T-helper 17 cell (primary cell): ENCODE data around the gene NRG4. TPM values are rescaled to one million over a fixed set of nuclear protein-coding genes. Genes with fewer than 3 reads are reported as not detected.
A peak's percentile ranks its signal among the peaks of the same experiment; 100 is the strongest.
"Not testable (repeated sequence)": the region's sequence is repeated elsewhere in the genome, so short reads cannot be mapped to it uniquely, and the experiment has no call there.

Source experiments
- ATAC-seq: fragments of 150-1000 bp; cut with Tn5 transposase; 2 replicates; pipeline ENCODE4 v1.10.0; 2021; ENCODE audit warnings: mild to moderate bottlenecking, moderate library complexity
- DNase-seq, 3 donors: peaks; one replicate each; pipeline versions ENCODE4 v3.0.0 to v3.0.0-alpha.2; 2020 to 2021
- H3K9me3 ChIP-seq: one replicate; pipeline ENCODE4 v1.7.0; 2013; ENCODE audit warnings: low read length, mild to moderate bottlenecking; ENCODE audit not compliant: control insufficient read depth, poor library complexity, severe bottlenecking
- H3K27ac Mint-ChIP-seq: one replicate; pipeline ENCODE4 v1.8.0; 2022; ENCODE audit warnings: mild to moderate bottlenecking, moderate library complexity, mixed read lengths
- H3K27me3 Mint-ChIP-seq: one replicate; pipeline ENCODE4 v1.8.0; 2022; ENCODE audit warnings: mixed read lengths
- H3K36me3 Mint-ChIP-seq: one replicate; pipeline ENCODE4 v1.8.0; 2022; ENCODE audit warnings: low read depth, mixed read lengths
- H3K4me1 Mint-ChIP-seq: one replicate; pipeline ENCODE4 v1.8.0; 2022; ENCODE audit warnings: mild to moderate bottlenecking, mixed read lengths
- H3K4me3 Mint-ChIP-seq: one replicate; pipeline ENCODE4 v1.8.0; 2022; ENCODE audit warnings: mild to moderate bottlenecking, moderate library complexity, mixed read lengths
- total RNA-seq, 4 donors: library from RNA in 2 of 4; stranded (reverse) in 2 of 4; gene quantifications; one replicate each; pipeline ENCODE4 v1.2.3 and lab custom pipeline; 2022 to 2026

The NRG4 gene
- total RNA-seq, 2 donors from 2014 or later, result not detected

DNA sequence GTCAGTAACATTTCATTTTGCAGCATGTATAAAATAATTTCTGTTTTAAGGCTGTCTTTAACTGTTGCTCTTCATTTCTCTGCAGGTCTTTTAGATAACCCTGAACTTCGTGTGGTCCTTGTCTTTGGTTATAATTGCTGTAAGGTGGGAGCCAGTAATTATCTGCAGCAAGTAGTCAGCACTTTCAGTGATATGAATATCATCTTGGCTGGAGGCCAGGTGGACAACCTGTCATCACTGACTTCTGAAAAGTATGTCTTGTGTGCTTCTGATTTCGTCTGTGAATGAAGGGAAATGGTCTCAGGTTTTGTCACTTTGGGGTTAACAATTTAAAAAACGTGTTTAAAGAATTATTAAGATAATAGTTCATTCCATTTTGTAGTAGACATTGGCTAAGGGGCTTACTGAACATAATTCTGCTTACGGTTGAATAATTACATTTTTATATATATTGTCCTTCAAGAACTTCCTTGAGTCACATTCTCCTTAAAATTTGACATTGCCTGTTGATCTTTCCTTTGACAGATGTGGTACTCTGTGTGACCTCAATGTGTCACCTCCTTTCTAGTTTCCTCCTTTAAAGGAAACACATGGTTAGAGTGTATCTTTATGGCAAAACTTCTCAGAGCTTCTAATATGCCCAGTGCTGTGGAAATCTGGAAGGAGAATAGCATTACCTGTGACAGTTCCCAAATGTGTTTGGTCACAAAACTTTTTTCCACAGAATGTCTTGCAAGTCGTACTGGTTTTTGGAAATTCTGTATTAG, 82.2 kb downstream of the NRG4 start:
- Mint-ChIP-seq H3K27ac (no peak overlapping the region), H3K4me3 (no peak overlapping the region), H3K4me1 (peaks cover 29% of the 10 kb centered on the region), H3K27me3 (no peaks in the 10 kb centered on the region), H3K36me3 (peaks cover 9% of the 10 kb centered on the region)
- no peaks in the 10 kb centered on the region for H3K9me3 ChIP-seq
- ATAC-seq, result no peak
- no peak for DNase-seq

DNA sequence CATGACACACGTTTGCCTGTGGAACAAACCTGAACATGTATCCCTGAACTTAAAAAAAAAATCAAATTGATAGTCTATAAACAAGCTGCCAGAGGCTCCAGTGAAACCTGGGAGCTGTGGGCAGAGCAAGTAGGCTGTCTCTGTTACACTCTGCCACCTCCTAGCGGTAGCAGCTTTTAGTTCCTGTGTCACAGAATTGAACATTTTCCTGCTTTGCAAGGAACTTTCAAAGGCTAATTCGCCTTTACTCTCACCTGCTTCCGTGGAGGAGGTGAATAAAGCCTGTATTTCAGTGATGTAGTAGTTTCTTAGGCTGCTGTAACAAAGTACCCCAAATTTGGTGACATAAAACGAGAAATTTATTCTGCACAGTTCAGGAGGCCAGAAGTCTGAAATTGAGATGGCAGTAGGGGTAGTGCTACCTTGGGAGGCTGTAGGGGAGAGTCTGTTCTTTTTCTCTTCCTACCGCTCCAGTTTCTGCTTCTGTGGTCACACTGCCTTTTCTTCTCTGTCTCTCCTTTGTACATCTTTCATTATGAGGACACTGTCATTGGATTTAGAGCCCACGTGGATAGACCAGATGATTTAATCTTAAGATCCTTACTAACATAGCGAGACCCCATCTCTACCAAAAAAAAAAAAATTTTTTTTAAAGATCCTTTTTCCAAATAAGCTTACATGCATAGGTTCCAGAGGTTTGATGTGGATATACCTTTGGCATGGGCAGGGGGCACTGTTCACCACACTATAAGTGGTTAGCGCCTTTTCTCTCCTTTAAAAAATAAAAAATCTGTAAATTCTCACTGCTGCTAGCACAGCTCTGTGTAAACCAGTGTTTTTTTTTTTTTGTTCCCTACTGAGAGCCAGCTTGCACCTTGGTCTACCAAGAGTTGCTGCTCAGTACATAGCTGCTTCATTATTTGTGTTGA, 83.3 kb downstream of the NRG4 start:
- no peaks in the 10 kb centered on the region for H3K9me3 ChIP-seq
- DNase-seq (no peak), ATAC-seq (no peak)
- Mint-ChIP-seq H3K27me3 (no peaks in the 10 kb centered on the region), H3K27ac (no peak overlapping the region), H3K4me1 (peaks cover 33% of the 10 kb centered on the region), H3K36me3 (peaks cover 13% of the 10 kb centered on the region), H3K4me3 (no peak overlapping the region)

DNA sequence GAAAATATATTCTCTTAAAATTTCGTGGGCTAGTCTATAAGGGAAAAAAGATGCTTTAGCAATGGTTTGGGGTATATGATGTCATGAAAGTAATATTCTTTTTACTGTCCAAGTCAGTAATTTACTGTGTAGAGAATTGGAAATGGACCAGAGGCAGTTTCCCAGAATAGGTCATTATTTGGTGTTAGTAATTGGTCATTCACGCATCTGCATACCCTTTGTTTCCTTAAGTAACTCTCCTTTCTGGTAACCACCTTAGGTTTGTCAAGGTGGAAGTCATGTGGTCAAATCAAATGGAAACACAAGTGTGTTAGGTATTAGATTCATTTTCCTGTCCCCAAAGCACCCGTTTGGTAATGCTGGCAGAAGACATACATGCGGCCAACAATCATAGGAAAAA, 84.6 kb downstream of the NRG4 start:
- peaks cover 36% of the 10 kb centered on the region for H3K4me1 Mint-ChIP-seq
- H3K27me3 Mint-ChIP-seq, result no peaks in the 10 kb centered on the region
- H3K27ac Mint-ChIP-seq, result no peak overlapping the region
- DNase-seq, result no peak
- H3K4me3 Mint-ChIP-seq, result no peak overlapping the region
- no peak for ATAC-seq
- H3K9me3 ChIP-seq, result no peaks in the 10 kb centered on the region
- H3K36me3 Mint-ChIP-seq, result peaks cover 17% of the 10 kb centered on the region

DNA sequence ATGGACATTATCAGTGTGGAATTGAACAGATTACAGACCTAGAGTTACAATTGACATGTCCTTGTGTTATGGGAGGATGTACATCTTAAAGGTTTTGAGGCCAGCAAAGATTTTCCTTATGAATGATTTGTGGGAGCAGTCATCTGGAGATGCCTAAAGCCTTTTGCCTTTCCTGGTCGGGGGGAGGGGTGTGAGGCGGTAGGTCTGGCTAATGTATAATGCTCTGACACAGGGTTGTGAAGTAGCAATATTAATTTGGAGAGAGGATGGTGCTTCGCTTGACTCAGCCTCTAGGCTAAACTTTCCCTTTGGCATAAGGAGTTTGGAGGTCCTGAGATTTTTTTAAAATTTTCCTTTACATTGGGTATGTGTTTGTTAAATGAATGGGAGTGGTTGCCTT, 85.3 kb downstream of the NRG4 start:
- H3K27me3 Mint-ChIP-seq, result no peaks in the 10 kb centered on the region
- ATAC-seq (no peak), DNase-seq (no peak)
- H3K27ac Mint-ChIP-seq, result peak overlapping the region; percentile 51
- H3K36me3 Mint-ChIP-seq, result peaks cover 18% of the 10 kb centered on the region
- H3K4me1 Mint-ChIP-seq, result peaks cover 42% of the 10 kb centered on the region
- H3K9me3 ChIP-seq, result no peaks in the 10 kb centered on the region
- H3K4me3 Mint-ChIP-seq, result no peak overlapping the region

DNA sequence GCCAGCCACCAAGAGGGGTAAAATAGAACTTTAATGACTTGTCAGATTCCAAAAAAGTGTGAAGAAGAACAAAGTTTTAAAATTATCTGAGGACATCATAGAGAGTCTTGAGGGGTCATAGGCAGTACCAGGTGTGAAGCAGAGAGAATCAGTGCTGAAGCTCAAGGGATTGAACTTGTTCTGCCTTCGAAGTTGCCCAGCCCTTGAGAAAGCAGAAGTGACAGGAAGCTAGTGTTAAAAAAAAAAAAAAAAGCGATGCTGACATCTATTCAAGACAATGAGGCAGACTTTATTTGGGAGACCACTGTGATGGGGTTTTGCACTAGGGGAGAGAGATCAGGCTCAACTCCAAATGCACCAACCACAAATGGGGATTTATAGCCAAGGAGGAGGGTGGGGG, 86.8 kb downstream of the NRG4 start:
- Mint-ChIP-seq H3K36me3 (peaks cover 18% of the 10 kb centered on the region), H3K27ac (peak overlapping the region; percentile 61), H3K4me1 (peaks cover 40% of the 10 kb centered on the region)

DNA sequence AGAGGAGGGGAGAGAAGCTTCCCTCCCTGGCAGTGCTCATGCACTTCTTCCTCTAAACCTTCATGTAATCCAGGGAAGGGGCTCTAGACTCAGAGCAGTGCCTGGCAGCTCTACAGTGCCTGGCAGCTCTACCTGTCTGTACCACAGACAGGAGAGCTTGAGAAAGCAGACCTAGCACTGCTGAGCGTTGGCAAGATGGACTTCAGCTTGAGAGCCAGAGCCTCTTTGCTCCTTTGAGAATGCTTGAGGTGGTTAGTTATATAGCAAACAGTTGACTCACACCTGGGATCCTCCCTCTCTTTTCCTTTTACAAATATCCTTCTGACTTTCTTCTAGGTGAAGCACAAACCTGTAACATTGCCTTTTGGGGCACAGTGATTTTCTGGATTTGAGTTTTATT, 87.6 kb downstream of the NRG4 start:
- DNase-seq (no peak), ATAC-seq (no peak)
- peaks cover 20% of the 10 kb centered on the region for H3K36me3 Mint-ChIP-seq
- H3K27me3 Mint-ChIP-seq, result no peaks in the 10 kb centered on the region
- H3K4me3 Mint-ChIP-seq, result no peak overlapping the region
- no peaks in the 10 kb centered on the region for H3K9me3 ChIP-seq
- H3K27ac Mint-ChIP-seq, result peak overlapping the region; percentile 61
- H3K4me1 Mint-ChIP-seq, result peaks cover 38% of the 10 kb centered on the region

More for the DNA sequence above, 86.8 kb downstream of the NRG4 start:
- no peak for ATAC-seq
- no peaks in the 10 kb centered on the region for H3K9me3 ChIP-seq
- no peak for DNase-seq
- H3K27me3 Mint-ChIP-seq, result no peaks in the 10 kb centered on the region
- no peak overlapping the region for H3K4me3 Mint-ChIP-seq

DNA sequence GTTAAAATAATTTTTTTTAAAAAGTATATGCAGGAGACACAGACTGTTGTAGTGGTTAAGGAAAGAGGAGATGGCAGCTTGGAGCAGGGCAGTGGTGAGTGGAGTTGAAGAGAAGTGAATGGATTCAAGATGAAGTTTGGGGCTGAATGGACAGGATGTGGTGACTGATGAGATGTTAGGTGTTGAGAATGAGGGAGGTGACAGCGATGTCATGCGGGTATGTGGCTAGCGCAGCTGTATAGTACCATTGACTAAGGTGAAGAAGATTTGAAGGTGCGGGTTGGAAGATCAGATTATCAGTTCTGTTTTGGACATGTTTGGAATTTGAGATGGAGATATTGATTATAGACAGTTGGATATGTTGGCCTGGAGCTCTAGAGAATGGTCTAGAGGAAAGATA, 88.5 kb downstream of the NRG4 start:
- peaks cover 20% of the 10 kb centered on the region for H3K36me3 Mint-ChIP-seq
- no peak overlapping the region for H3K4me3 Mint-ChIP-seq
- H3K9me3 ChIP-seq, result no peaks in the 10 kb centered on the region
- no peaks in the 10 kb centered on the region for H3K27me3 Mint-ChIP-seq
- ATAC-seq (no peak), DNase-seq (no peak)
- peaks cover 38% of the 10 kb centered on the region for H3K4me1 Mint-ChIP-seq
- peak overlapping the region; percentile 61 for H3K27ac Mint-ChIP-seq

DNA sequence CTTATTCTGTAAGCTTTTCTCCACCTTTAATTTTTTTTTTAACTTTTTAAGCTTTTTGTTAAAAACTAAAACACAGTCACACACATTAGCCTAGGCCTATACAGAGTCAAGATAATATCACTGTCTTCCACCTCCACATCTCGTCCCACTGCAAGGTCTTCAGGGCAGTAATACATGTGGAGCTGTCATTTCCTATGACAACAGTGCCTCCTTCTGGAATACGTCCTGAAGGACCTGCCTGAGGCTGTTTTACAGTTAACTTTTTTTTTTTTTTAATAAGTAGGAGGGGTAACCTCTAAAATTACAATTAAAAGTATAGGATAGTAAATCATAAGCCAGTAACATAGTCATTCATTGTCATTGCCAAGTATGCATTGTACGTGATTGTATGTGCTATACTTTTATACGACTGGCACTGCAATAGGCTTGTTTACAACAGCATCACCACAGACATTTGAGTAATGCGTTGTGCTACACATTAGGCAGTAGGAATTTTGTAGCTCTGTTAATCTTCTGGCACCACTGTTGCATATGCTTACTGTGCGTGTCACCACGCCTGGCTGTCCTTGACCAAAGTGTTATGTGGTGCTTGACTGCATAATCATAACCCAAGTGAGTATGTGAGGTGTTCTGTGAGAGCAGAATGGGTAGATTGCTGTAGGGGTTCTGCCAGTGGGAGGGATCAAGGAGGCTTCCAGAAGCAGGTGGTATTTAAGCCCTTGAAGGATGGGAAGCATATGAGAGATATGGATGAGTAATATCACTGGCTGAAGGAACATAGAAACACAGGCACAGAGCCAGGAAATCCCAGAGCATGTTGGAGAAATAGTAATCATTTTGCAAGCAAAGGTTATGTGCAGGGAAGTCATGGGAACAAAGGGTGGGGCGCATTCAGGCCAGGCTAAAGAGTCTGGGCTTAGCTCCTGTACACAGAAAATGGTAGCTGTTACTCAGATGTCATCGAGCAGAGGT, 90.2 kb downstream of the NRG4 start:
- ATAC-seq, result no peak
- Mint-ChIP-seq H3K4me1 (peaks cover 31% of the 10 kb centered on the region), H3K27ac (peak overlapping the region; percentile 49), H3K4me3 (no peak overlapping the region), H3K27me3 (no peaks in the 10 kb centered on the region), H3K36me3 (peaks cover 22% of the 10 kb centered on the region)
- H3K9me3 ChIP-seq, result no peaks in the 10 kb centered on the region
- no peak for DNase-seq

DNA sequence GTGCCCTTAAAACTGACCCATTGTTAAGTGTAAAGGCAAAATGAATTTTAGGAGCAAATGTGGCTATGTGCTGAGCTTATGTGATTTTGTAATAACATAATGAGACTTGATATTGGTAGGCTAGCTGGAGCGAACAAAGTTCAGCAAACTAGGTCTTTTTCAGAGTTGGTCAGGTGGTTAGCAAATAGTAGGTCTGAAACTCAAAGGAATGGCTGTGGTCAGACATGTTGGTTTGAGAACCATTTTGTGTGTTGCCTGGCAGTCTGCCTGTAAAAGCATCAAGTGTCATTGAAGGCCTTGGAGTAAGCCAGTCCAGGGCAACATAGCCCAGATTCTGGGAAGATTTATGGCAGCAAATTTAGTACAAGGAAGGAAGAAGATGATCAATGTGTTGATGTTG, 92.1 kb downstream of the NRG4 start:
- Mint-ChIP-seq H3K27ac (no peak overlapping the region), H3K4me3 (no peak overlapping the region), H3K36me3 (peaks cover 16% of the 10 kb centered on the region), H3K27me3 (no peaks in the 10 kb centered on the region), H3K4me1 (peaks cover 17% of the 10 kb centered on the region)
- no peak for DNase-seq
- no peaks in the 10 kb centered on the region for H3K9me3 ChIP-seq
- ATAC-seq, result no peak

DNA sequence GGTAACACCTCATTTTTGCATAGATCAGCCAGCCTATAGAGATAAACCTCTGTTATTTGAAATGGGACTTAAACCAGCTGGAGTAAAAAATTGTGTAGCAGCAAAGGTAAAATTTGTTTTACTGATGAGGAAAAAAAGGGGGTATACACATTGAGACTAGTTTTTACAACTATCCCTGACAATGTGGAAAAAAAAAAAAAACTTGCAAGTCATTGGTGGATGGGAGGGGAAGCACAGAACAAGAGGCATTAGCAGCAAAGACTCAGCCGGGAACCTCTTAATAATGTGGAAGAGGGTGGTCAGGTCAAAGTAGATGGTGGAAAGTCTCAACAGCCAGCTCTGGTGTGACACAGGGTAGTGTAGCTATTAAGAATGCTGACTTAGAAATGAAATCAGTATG, 94.1 kb downstream of the NRG4 start:
- Mint-ChIP-seq H3K36me3 (peaks cover 12% of the 10 kb centered on the region), H3K27me3 (no peaks in the 10 kb centered on the region), H3K4me3 (no peak overlapping the region), H3K27ac (no peak overlapping the region), H3K4me1 (peaks cover 10% of the 10 kb centered on the region)
- DNase-seq (no peak), ATAC-seq (no peak)
- H3K9me3 ChIP-seq, result no peaks in the 10 kb centered on the region

DNA sequence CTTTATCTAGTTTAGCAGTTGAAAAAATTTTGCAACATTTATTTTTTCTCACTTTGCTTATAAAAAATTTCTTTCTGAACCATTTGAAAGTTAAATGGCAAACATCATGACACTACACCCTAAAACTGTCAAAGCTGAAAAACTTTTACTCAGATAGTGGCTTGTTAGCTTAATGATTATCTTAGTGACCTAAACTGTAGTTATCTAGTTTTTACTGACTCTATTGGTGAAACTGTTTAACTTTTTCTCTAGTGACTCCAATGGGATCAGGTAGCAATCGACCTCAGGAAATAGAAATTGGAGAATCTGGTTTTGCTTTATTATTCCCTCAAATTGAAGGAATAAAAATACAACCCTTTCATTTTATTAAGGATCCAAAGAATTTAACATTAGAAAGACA, 95.2 kb downstream of the NRG4 start:
- Mint-ChIP-seq H3K27ac (no peak overlapping the region), H3K36me3 (peaks cover 14% of the 10 kb centered on the region), H3K4me3 (no peak overlapping the region), H3K27me3 (no peaks in the 10 kb centered on the region), H3K4me1 (peaks cover 2% of the 10 kb centered on the region)
- no peak for ATAC-seq
- no peaks in the 10 kb centered on the region for H3K9me3 ChIP-seq
- no peak for DNase-seq

DNA sequence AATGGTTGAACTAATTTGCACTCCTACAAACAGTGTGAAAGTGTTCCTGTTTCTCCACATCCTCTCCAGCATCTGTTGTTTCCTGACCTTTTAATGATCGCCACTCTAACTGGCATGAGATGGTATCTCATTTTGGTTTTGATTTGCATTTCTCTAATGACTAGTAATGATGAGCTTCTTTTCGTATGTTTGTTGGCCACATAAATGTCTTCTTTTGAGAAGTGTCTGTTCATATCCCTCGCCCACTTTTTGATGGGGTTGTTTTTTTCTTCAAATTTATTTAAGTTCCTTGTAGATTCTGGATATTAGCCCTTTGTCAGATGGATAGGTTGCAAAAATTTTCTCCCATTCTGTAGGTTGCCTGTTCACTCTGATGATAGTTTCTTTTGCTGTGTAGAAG, 101.9 kb downstream of the NRG4 start:
- not testable (repeated sequence) for H3K4me3 Mint-ChIP-seq, H3K27ac Mint-ChIP-seq, H3K27me3 Mint-ChIP-seq, DNase-seq, H3K9me3 ChIP-seq, ATAC-seq
- Mint-ChIP-seq H3K4me1 (peaks cover 19% of the 10 kb centered on the region), H3K36me3 (peaks cover 10% of the 10 kb centered on the region)

DNA sequence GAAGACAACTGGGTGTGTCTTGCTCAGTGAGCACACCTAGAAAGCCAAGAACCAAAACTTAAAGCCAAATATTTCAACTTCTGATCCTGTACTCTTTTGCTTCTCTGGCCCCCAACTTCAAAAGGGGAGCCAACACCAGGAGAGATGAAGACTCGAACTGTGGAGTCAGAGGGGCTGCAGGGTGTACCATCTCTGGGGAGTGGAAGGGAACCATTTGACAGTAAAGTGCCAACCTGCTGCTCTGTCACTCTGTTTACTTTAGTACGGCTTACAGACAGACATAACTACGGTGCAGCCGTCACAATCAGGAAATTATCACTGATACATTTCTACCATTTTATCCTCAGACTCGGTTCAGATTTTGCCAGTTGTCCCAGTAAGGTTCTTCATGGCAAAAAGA, 107.0 kb downstream of the NRG4 start:
- peaks cover 5% of the 10 kb centered on the region for H3K36me3 Mint-ChIP-seq
- ATAC-seq, result no peak
- H3K27ac Mint-ChIP-seq, result peak overlapping the region; percentile 94
- DNase-seq, result no peak
- H3K27me3 Mint-ChIP-seq, result no peaks in the 10 kb centered on the region
- no peaks in the 10 kb centered on the region for H3K9me3 ChIP-seq
- H3K4me3 Mint-ChIP-seq, result peak overlapping the region; percentile 77
- H3K4me1 Mint-ChIP-seq, result peaks cover 28% of the 10 kb centered on the region
